K562 (cell line): ENCODE measurements around the gene CAPZA1. TPM values are rescaled to one million over a fixed set of nuclear protein-coding genes. Genes with fewer than 3 reads are reported as not detected.

Experiments
- ATF7 ChIP-seq: fragments of 450-650 bp; IDR thresholded peaks from 2 replicates; pipeline ENCODE4 v1.7.1; 2014; ENCODE audit warnings: mild to moderate bottlenecking, moderate library complexity
- CAMTA2 ChIP-seq: fragments of 250-450 bp; sonication (Bioruptor Pico); conservative IDR thresholded peaks from 2 replicates; pipeline ENCODE4 v1.5.1; 2022
- CREB3 ChIP-seq: fragments of 450-650 bp; conservative IDR thresholded peaks from 2 replicates; pipeline ENCODE4 v1.6.1; 2016; ENCODE audit warnings: missing genetic modification characterization, low read depth, mild to moderate bottlenecking, missing compliant biosample characterization, moderate library complexity
- GTF2E2 ChIP-seq: fragments of 200-800 bp; sonication (Bioruptor generic); IDR thresholded peaks from 2 replicates; pipeline ENCODE4 v1.6.1; 2016; ENCODE audit warnings: missing genetic modification characterization, missing compliant biosample characterization
- HDAC3 ChIP-seq: fragments of 450-650 bp; IDR thresholded peaks from 2 replicates; pipeline ENCODE4 v1.6.1; 2018; ENCODE audit warnings: borderline replicate concordance, mild to moderate bottlenecking, moderate library complexity; ENCODE audit not compliant: partially characterized antibody
- HMGN3 ChIP-seq: IDR thresholded peaks from 2 replicates; pipeline ENCODE4 v1.6.1; 2011; ENCODE audit warnings: borderline replicate concordance, low read depth, mild to moderate bottlenecking, mixed read lengths, low read length; ENCODE audit not compliant: insufficient read length; ENCODE audit errors: extremely low read depth
- MAFK ChIP-seq: IDR thresholded peaks from 2 replicates; pipeline ENCODE4 v1.6.1; 2011; ENCODE audit warnings: low read length, improper control_type of control experiment
- MAZ ChIP-seq, 2 experiments: fragments of 450-650 bp in 1 of 2; sonication (generic) in 1 of 2; formaldehyde crosslinking; IDR thresholded peaks in 1 of 2; conservative IDR thresholded peaks in 1 of 2; 2 replicates each; pipeline versions ENCODE4 v1.4.0 to v1.5.0; 2020; ENCODE audit warnings: mild to moderate bottlenecking in 1 of 2, missing genetic modification reagents in 1 of 2
- NCOR1 ChIP-seq: fragments of 450-650 bp; IDR thresholded peaks from 2 replicates; pipeline ENCODE4 v1.6.1; 2016; ENCODE audit warnings: mild to moderate bottlenecking, moderate library complexity
- RAD21 ChIP-seq, 2 experiments: fragments of 250-450 bp in 1 of 2; fragments of 450-650 bp in 1 of 2; sonication (Bioruptor Pico) in 1 of 2; formaldehyde crosslinking in 1 of 2; IDR thresholded peaks in 1 of 2; conservative IDR thresholded peaks in 1 of 2; 2 replicates each; pipeline versions ENCODE4 v1.4.0 to v1.8.0; 2020 to 2022; ENCODE audit warnings: mild to moderate bottlenecking in 2 of 2, moderate library complexity in 1 of 2
- RHOXF2B ChIP-seq: fragments of 250-450 bp; sonication (Bioruptor Pico); conservative IDR thresholded peaks from 2 replicates; pipeline ENCODE4 v1.5.1; 2021
- RNF2 ChIP-seq: sonication (generic); IDR thresholded peaks from 2 replicates; pipeline ENCODE4 v1.6.1; 2016
- TFAM ChIP-seq: fragments of 250-450 bp; sonication (Bioruptor Pico); conservative IDR thresholded peaks from 2 replicates; pipeline ENCODE4 v1.5.0; 2021; ENCODE audit warnings: mild to moderate bottlenecking, moderate library complexity
- ZNF347 ChIP-seq: fragments of 450-650 bp; formaldehyde crosslinking; IDR thresholded peaks from 2 replicates; pipeline ENCODE4 v1.4.0; 2020; ENCODE audit warnings: low read depth, mild to moderate bottlenecking, moderate library complexity
- ZNF717 ChIP-seq: fragments of 250-450 bp; sonication (Bioruptor Pico); IDR thresholded peaks from 2 replicates; pipeline ENCODE4 v1.5.0; 2021
- polyA plus RNA-seq, 8 experiments: library from polyadenylated mRNA; depleted of rRNA in 4 of 8; stranded (reverse) in 5 of 8; unstranded in 3 of 8; fragments of >200 nt; fragmentation: Nextera tagmentation in 2 of 8; fragmentation: Illumina TruSeq in 1 of 8; extraction: Ambion mirVana in 2 of 8; extraction: Trizol in 1 of 8; gene quantifications; 2 replicates each; pipeline versions ENCODE4 v1.2.1 to v1.2.3, GENCODE V29; 2011 to 2014; ENCODE audit warnings: inconsistent platforms in 1 of 8, missing spikeins in 1 of 8
- total RNA-seq, 7 experiments: library from RNA; depleted of rRNA in 6 of 7; stranded (reverse); fragments of >200 nt in 6 of 7; fragmentation: Illumina TruSeq in 2 of 7; extraction: Trizol in 2 of 7; gene quantifications; 2 replicates each; pipeline versions ENCODE4 v1.2.1 to v1.2.3, GENCODE V29; 2011 to 2021; ENCODE audit warnings: low replicate concordance in 1 of 7
- TF ChIP-seq, protein P1 (sequence below): fragments of 450-650 bp; IDR thresholded peaks from 2 replicates; pipeline ENCODE4 v1.6.1; 2016; ENCODE audit warnings: low read depth
- TF ChIP-seq, protein P2 (sequence below): fragments of 450-650 bp; formaldehyde crosslinking; IDR thresholded peaks from 2 replicates; pipeline ENCODE4 v1.4.0; 2022; ENCODE audit warnings: missing genetic modification characterization

Gene CAPZA1
- total and polyA plus RNA-seq, 9 of the 15 experiments (the other 6 are each of a cell fraction or from before 2014, with no cell fraction given) = 237 to 1,020 (median 306) TPM

GRCh38 chr1:112674440-112674985, 54.9 kb downstream of the CAPZA1 start, which contains the start of gene MOV10 (continued):
- TF ChIP-seq NCOR1 (peak; percentile 57), ZNF347 (peak; percentile 34; the same call in 1 of the 2 replicates), CAMTA2 (peak; percentile 83; the same call in 1 of the 2 replicates), HMGN3 (peak; percentile 59), MAFK (no peak), ZNF717 (CRISPR knock-in tag) (peak; percentile 34; the same call in 1 of the 2 replicates), CREB3 (tag) (no peak), RNF2 (0 out of 2 replicates have a peak, but pooled peaks have one; percentile 28), RAD21 (CRISPR knock-in tag; conservative IDR thresholded peaks at IDR 0.05 in 1 of 2, IDR thresholded peaks at IDR 0.05 in 1 of 2) (0 out of 4 replicates have a peak, but pooled peaks of 1 of the 2 experiments have one; percentile 7), GTF2E2 (tag) (0 out of 2 replicates have a peak, but pooled peaks have one; percentile 33), RHOXF2B (no peak), TFAM (CRISPR knock-in tag) (no peak), HDAC3 (no peak), MAZ (CRISPR knock-in tag; conservative IDR thresholded peaks at IDR 0.05 in 1 of 2, IDR thresholded peaks at IDR 0.05 in 1 of 2) (peak; percentile 71 to 87), ATF7 (no peak)
- TF ChIP-seq, protein P1, sequence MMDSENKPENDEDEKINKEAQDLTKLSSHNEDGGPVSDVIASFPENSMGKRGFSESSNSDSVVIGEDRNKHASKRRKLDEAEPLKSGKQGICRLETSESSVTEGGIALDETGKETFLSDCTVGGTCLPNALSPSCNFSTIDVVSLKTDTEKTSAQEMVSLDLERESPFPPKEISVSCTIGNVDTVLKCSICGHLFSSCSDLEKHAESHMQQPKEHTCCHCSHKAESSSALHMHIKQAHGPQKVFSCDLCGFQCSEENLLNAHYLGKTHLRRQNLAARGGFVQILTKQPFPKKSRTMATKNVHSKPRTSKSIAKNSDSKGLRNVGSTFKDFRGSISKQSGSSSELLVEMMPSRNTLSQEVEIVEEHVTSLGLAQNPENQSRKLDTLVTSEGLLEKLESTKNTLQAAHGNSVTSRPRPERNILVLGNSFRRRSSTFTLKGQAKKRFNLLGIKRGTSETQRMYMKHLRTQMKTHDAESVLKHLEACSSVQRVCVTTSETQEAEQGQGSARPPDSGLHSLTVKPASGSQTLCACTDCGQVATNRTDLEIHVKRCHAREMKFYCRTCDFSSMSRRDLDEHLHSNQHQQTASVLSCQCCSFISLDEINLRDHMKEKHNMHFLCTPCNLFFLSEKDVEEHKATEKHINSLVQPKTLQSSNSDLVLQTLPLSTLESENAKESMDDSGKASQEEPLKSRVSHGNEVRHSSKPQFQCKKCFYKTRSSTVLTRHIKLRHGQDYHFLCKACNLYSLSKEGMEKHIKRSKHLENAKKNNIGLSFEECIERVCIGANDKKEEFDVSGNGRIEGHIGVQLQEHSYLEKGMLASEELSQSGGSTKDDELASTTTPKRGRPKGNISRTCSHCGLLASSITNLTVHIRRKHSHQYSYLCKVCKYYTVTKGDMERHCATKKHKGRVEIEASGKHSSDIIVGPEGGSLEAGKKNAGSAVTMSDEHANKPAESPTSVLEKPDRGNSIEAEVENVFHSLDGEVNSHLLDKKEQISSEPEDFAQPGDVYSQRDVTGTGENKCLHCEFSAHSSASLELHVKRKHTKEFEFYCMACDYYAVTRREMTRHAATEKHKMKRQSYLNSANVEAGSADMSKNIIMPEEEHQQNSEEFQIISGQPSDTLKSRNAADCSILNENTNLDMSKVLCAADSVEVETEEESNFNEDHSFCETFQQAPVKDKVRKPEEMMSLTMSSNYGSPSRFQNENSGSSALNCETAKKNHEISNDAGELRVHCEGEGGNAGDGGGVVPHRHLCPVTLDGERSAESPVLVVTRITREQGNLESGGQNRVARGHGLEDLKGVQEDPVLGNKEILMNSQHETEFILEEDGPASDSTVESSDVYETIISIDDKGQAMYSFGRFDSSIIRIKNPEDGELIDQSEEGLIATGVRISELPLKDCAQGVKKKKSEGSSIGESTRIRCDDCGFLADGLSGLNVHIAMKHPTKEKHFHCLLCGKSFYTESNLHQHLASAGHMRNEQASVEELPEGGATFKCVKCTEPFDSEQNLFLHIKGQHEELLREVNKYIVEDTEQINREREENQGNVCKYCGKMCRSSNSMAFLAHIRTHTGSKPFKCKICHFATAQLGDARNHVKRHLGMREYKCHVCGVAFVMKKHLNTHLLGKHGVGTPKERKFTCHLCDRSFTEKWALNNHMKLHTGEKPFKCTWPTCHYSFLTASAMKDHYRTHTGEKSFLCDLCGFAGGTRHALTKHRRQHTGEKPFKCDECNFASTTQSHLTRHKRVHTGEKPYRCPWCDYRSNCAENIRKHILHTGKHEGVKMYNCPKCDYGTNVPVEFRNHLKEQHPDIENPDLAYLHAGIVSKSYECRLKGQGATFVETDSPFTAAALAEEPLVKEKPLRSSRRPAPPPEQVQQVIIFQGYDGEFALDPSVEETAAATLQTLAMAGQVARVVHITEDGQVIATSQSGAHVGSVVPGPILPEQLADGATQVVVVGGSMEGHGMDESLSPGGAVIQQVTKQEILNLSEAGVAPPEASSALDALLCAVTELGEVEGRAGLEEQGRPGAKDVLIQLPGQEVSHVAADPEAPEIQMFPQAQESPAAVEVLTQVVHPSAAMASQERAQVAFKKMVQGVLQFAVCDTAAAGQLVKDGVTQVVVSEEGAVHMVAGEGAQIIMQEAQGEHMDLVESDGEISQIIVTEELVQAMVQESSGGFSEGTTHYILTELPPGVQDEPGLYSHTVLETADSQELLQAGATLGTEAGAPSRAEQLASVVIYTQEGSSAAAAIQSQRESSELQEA = 0 out of 2 replicates have a peak, but pooled peaks have one; percentile 48
- TF ChIP-seq, protein P2, sequence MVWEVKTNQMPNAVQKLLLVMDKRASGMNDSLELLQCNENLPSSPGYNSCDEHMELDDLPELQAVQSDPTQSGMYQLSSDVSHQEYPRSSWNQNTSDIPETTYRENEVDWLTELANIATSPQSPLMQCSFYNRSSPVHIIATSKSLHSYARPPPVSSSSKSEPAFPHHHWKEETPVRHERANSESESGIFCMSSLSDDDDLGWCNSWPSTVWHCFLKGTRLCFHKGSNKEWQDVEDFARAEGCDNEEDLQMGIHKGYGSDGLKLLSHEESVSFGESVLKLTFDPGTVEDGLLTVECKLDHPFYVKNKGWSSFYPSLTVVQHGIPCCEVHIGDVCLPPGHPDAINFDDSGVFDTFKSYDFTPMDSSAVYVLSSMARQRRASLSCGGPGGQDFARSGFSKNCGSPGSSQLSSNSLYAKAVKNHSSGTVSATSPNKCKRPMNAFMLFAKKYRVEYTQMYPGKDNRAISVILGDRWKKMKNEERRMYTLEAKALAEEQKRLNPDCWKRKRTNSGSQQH (CRISPR knock-in tag) = peak; percentile 38; the same call in 1 of the 2 replicates
